Measurements from ENCODE around the gene NBEA.

Gene NBEA

DNA sequence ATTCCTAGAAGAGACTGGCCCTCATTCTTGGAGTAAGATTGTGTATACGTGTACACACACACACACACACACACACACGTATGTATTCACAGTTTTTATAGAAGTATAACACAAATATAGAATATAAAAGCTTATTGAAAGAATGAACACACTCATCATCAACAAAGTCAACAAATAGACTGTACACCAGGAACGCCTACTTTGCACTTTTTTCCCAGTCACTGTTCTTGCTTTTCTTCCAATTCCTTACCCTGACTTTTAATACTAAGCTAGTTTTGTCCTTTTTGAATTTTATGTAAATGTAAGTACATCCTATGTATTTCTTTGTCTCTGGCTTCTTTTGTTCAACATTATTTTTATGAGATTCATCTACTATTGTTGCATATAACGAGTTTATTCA, 269.9 kb downstream of the NBEA start:
- TF ChIP-seq CTCF (IDR thresholded peaks at IDR 0.05; ENCODE audit: insufficient read depth, low read length): no peak
- no peak for TF ChIP-seq GABPA (IDR thresholded peaks at IDR 0.05; ENCODE audit: low read depth)
- TF ChIP-seq POLR2AphosphoS5 (IDR thresholded peaks at IDR 0.05; ENCODE audit: low read depth): no peak
- TF ChIP-seq REST (IDR thresholded peaks at IDR 0.05; ENCODE audit: insufficient replicate concordance, low read depth): no peak
- no peak for TF ChIP-seq SPI1 (IDR thresholded peaks at IDR 0.05; ENCODE audit: borderline replicate concordance, low read depth)
- no peak for DNase-seq (ENCODE audit: low read depth in 1 of 2, low spot score in 1 of 2)
- H3K27ac ChIP-seq (replicated peaks): no peak overlapping the region
- no peaks in the 10 kb centered on the region for H3K27me3 ChIP-seq (ENCODE audit: insufficient read depth, poor library complexity, severe bottlenecking)
- H3K4me3 ChIP-seq (replicated peaks; ENCODE audit: insufficient read depth, low read length): no peak overlapping the region

- no peaks in the 10 kb centered on the region for H3K27me3 ChIP-seq (ENCODE audit: insufficient read depth, poor library complexity, severe bottlenecking)
- H3K4me3 ChIP-seq (replicated peaks; ENCODE audit: insufficient read depth, low read length): no peak overlapping the region
- no peak for DNase-seq (ENCODE audit: low read depth in 1 of 2, low spot score in 1 of 2)
- no peak for TF ChIP-seq GABPA (IDR thresholded peaks at IDR 0.05; ENCODE audit: low read depth)
- no peak for TF ChIP-seq CTCF (IDR thresholded peaks at IDR 0.05; ENCODE audit: insufficient read depth, low read length)
- H3K27ac ChIP-seq (replicated peaks): no peak overlapping the region
Measured at GRCh38 chr13:35213911-35214310, 271.8 kb downstream of the NBEA start.

- TF ChIP-seq SPI1 (IDR thresholded peaks at IDR 0.05; ENCODE audit: borderline replicate concordance, low read depth) (no peak), CTCF (IDR thresholded peaks at IDR 0.05; ENCODE audit: insufficient read depth, low read length) (no peak), GABPA (IDR thresholded peaks at IDR 0.05; ENCODE audit: low read depth) (no peak)
- Histone ChIP-seq H3K27me3 (ENCODE audit: insufficient read depth, poor library complexity, severe bottlenecking) (no peaks in the 10 kb centered on the region), H3K4me3 (replicated peaks; ENCODE audit: insufficient read depth, low read length) (no peak overlapping the region), H3K27ac (replicated peaks) (no peak overlapping the region)
- no peak for DNase-seq (ENCODE audit: low read depth in 1 of 2, low spot score in 1 of 2)
Measured at GRCh38 chr13:35216131-35216530, 274.1 kb downstream of the NBEA start.

- H3K27me3 ChIP-seq (ENCODE audit: insufficient read depth, poor library complexity, severe bottlenecking): no peaks in the 10 kb centered on the region
- DNase-seq (ENCODE audit: low read depth in 1 of 2, low spot score in 1 of 2): no peak
- no peak for TF ChIP-seq REST (IDR thresholded peaks at IDR 0.05; ENCODE audit: insufficient replicate concordance, low read depth)
- TF ChIP-seq GABPA (IDR thresholded peaks at IDR 0.05; ENCODE audit: low read depth): no peak
- no peak for TF ChIP-seq SPI1 (IDR thresholded peaks at IDR 0.05; ENCODE audit: borderline replicate concordance, low read depth)
- TF ChIP-seq CTCF (IDR thresholded peaks at IDR 0.05; ENCODE audit: insufficient read depth, low read length): no peak
- no peak for TF ChIP-seq POLR2AphosphoS5 (IDR thresholded peaks at IDR 0.05; ENCODE audit: low read depth)
- H3K27ac ChIP-seq (replicated peaks): no peak overlapping the region
- no peak overlapping the region for H3K4me3 ChIP-seq (replicated peaks; ENCODE audit: insufficient read depth, low read length)
Measured at GRCh38 chr13:35219021-35219420, 277.0 kb downstream of the NBEA start.
